ENCODE measurements around the gene IL1R1.

GRCh38 chr2:102101849-102102635 is 40.5 kb upstream of the IL1R1 start:
- TF ChIP-seq, protein P1, sequence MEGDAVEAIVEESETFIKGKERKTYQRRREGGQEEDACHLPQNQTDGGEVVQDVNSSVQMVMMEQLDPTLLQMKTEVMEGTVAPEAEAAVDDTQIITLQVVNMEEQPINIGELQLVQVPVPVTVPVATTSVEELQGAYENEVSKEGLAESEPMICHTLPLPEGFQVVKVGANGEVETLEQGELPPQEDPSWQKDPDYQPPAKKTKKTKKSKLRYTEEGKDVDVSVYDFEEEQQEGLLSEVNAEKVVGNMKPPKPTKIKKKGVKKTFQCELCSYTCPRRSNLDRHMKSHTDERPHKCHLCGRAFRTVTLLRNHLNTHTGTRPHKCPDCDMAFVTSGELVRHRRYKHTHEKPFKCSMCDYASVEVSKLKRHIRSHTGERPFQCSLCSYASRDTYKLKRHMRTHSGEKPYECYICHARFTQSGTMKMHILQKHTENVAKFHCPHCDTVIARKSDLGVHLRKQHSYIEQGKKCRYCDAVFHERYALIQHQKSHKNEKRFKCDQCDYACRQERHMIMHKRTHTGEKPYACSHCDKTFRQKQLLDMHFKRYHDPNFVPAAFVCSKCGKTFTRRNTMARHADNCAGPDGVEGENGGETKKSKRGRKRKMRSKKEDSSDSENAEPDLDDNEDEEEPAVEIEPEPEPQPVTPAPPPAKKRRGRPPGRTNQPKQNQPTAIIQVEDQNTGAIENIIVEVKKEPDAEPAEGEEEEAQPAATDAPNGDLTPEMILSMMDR (IDR thresholded peaks at IDR 0.05) = no peak
- TF ChIP-seq POLR2A (IDR thresholded peaks at IDR 0.05) = no peak
